Fibroblast of villous mesenchyme (primary cell): ENCODE results near the gene ARSG. TPM values are rescaled to one million over a fixed set of nuclear protein-coding genes. Genes with fewer than 3 reads are reported as not detected.
A peak's percentile ranks its signal among the peaks of the same experiment; 100 is the strongest.

ENCODE experiments used
- DNase-seq: peaks from one replicate; pipeline ENCODE4 v3.0.0-alpha.2; 2010; ENCODE audit warnings: low read depth
- H3K4me3 ChIP-seq: 2 replicates; pipeline ENCODE4 v1.5.1; 2011; ENCODE audit warnings: low read depth, mild to moderate bottlenecking, low read length
- CTCF ChIP-seq: IDR thresholded peaks from 2 replicates; pipeline ENCODE4 v1.5.1; 2012; ENCODE audit warnings: low read depth, mild to moderate bottlenecking, low read length; ENCODE audit not compliant: insufficient read depth
- total RNA-seq: library from RNA; depleted of rRNA; stranded (reverse); fragments of >200 nt; gene quantifications from 2 replicates; pipeline ENCODE4 v1.2.3, GENCODE V29; 2012

The ARSG gene
- total RNA-seq, 1 donor, result 5.6 TPM

GRCh38 chr17:68341482-68341881 lies 50.2 kb downstream of the ARSG start:
- DNase-seq, result no peak

GRCh38 chr17:68343976-68344375 lies 52.7 kb downstream of the ARSG start:
- TF ChIP-seq CTCF, result no peak
- no peak for DNase-seq
- no peak overlapping the region for H3K4me3 ChIP-seq

More at GRCh38 chr17:68341482-68341881, 50.2 kb downstream of the ARSG start:
- no peak for TF ChIP-seq CTCF
- no peak overlapping the region for H3K4me3 ChIP-seq

- no peak for TF ChIP-seq CTCF
- no peak for DNase-seq
- no peak overlapping the region for H3K4me3 ChIP-seq
Observed at GRCh38 chr17:68344701-68345136, 53.4 kb downstream of the ARSG start.

GRCh38 chr17:68346448-68346847 lies 55.2 kb downstream of the ARSG start:
- no peak overlapping the region for H3K4me3 ChIP-seq
- TF ChIP-seq CTCF, result no peak
- no peak for DNase-seq

GRCh38 chr17:68347380-68347779 lies 56.1 kb downstream of the ARSG start:
- no peak for TF ChIP-seq CTCF

GRCh38 chr17:68349157-68349556 lies 57.9 kb downstream of the ARSG start:
- DNase-seq, result peak; percentile 22
- TF ChIP-seq CTCF, result no peak
- H3K4me3 ChIP-seq, result no peak overlapping the region

More at GRCh38 chr17:68347380-68347779, 56.1 kb downstream of the ARSG start:
- DNase-seq, result no peak
- no peak overlapping the region for H3K4me3 ChIP-seq

GRCh38 chr17:68351395-68351794 lies 60.1 kb downstream of the ARSG start:
- no peak overlapping the region for H3K4me3 ChIP-seq
- TF ChIP-seq CTCF, result peak; percentile 30
- DNase-seq, result peak; percentile 52
